Liver (tissue), 9 donors: ENCODE results near the gene SIL1. TPM values are rescaled to one million over a fixed set of nuclear protein-coding genes. Genes with fewer than 3 reads are reported as not detected.

Source experiments
- DNase-seq: peaks from one replicate; pipeline ENCODE4 v3.0.0-alpha.2; 2017; ENCODE audit warnings: low spot score
- H3K27ac ChIP-seq, 2 donors: one replicate each; pipeline ENCODE4 v1.7.0; 2013; ENCODE audit warnings: inconsistent platforms in 2 of 2, low read length in 2 of 2, control low read depth in 1 of 2, low read depth in 1 of 2, mild to moderate bottlenecking in 1 of 2
- H3K27me3 ChIP-seq, 4 donors: one replicate each; pipeline versions ENCODE4 v1.6.1 to v1.7.0; 2013; ENCODE audit warnings: low read length in 3 of 4, inconsistent platforms in 1 of 4, mild to moderate bottlenecking in 1 of 4, moderate library complexity in 1 of 4; ENCODE audit not compliant: control insufficient read depth in 4 of 4, insufficient read depth in 4 of 4
- H3K36me3 ChIP-seq, 4 donors: one replicate each; pipeline versions ENCODE4 v1.6.1 to v1.7.0; 2013; ENCODE audit warnings: low read length in 3 of 4, mild to moderate bottlenecking in 3 of 4, low read depth in 1 of 4, moderate library complexity in 1 of 4; ENCODE audit not compliant: control insufficient read depth in 4 of 4, insufficient read depth in 3 of 4
- H3K4me1 ChIP-seq, 4 donors: one replicate each; pipeline versions ENCODE4 v1.6.1 to v1.7.0; 2013; ENCODE audit warnings: low read length in 3 of 4, mild to moderate bottlenecking in 3 of 4, moderate library complexity in 1 of 4; ENCODE audit not compliant: control insufficient read depth in 4 of 4, insufficient read depth in 4 of 4
- H3K4me3 ChIP-seq, 3 donors: one replicate each; pipeline versions ENCODE4 v1.6.1 to v1.7.0; 2013; ENCODE audit warnings: low read length in 3 of 3, control low read depth in 1 of 3, low read depth in 1 of 3, mild to moderate bottlenecking in 1 of 3
- H3K9ac ChIP-seq, 2 donors: one replicate each; pipeline ENCODE4 v1.7.0; 2013; ENCODE audit warnings: low read length in 2 of 2, mild to moderate bottlenecking in 2 of 2, moderate library complexity in 2 of 2, control low read depth in 1 of 2, low read depth in 1 of 2
- H3K9me3 ChIP-seq, 4 donors: one replicate each; pipeline versions ENCODE4 v1.6.1 to v1.7.0; 2013; ENCODE audit warnings: low read length in 3 of 4; ENCODE audit not compliant: control insufficient read depth in 4 of 4
- ATF3 ChIP-seq: IDR thresholded peaks from 2 replicates; pipeline ENCODE4 v1.6.1; 2016; ENCODE audit warnings: antibody characterized with exemption
- CTCF ChIP-seq: fragments of 150-350 bp; IDR thresholded peaks from 2 replicates; pipeline ENCODE4 v1.5.1; 2017; ENCODE audit warnings: improper control_type of control experiment, low read depth, low read length; ENCODE audit not compliant: missing input control
- EGR1 ChIP-seq, 2 donors: IDR thresholded peaks; 2 replicates each; pipeline ENCODE4 v1.6.1; 2016 to 2018; ENCODE audit warnings: antibody characterized with exemption in 2 of 2, low read depth in 2 of 2
- FOXA1 ChIP-seq: IDR thresholded peaks from 2 replicates; pipeline ENCODE4 v1.6.1; 2016; ENCODE audit warnings: antibody characterized with exemption
- FOXA2 ChIP-seq: IDR thresholded peaks from 2 replicates; pipeline ENCODE4 v1.6.1; 2016; ENCODE audit warnings: antibody characterized with exemption
- GABPA ChIP-seq, 2 donors: IDR thresholded peaks in 1 of 2; conservative IDR thresholded peaks in 1 of 2; 2 replicates each; pipeline ENCODE4 v1.6.1; 2016; ENCODE audit warnings: antibody characterized with exemption in 2 of 2, mild to moderate bottlenecking in 1 of 2, moderate library complexity in 1 of 2
- HNF4A ChIP-seq, 2 donors: conservative IDR thresholded peaks; 2 replicates each; pipeline ENCODE4 v1.6.1; 2016; ENCODE audit warnings: antibody characterized with exemption in 2 of 2, mild to moderate bottlenecking in 2 of 2
- HNF4G ChIP-seq: IDR thresholded peaks from 2 replicates; pipeline ENCODE4 v1.6.1; 2016; ENCODE audit warnings: antibody characterized with exemption
- JUND ChIP-seq, 2 donors: IDR thresholded peaks; 2 replicates each; pipeline ENCODE4 v1.6.1; 2016; ENCODE audit warnings: antibody characterized with exemption in 2 of 2
- MAX ChIP-seq: IDR thresholded peaks from 2 replicates; pipeline ENCODE4 v1.6.1; 2016; ENCODE audit warnings: antibody characterized with exemption
- NR2F2 ChIP-seq: IDR thresholded peaks from 2 replicates; pipeline ENCODE4 v1.6.1; 2016; ENCODE audit warnings: antibody characterized with exemption
- RAD21 ChIP-seq, 2 donors: IDR thresholded peaks; 2 replicates each; pipeline ENCODE4 v1.6.1; 2016; ENCODE audit warnings: antibody characterized with exemption in 2 of 2, mild to moderate bottlenecking in 2 of 2
- REST ChIP-seq: IDR thresholded peaks from 2 replicates; pipeline ENCODE4 v1.6.1; 2016; ENCODE audit warnings: antibody characterized with exemption, mild to moderate bottlenecking
- RXRA ChIP-seq, 2 donors: IDR thresholded peaks; 2 replicates each; pipeline ENCODE4 v1.6.1; 2017 to 2018; ENCODE audit warnings: antibody characterized with exemption in 2 of 2, mild to moderate bottlenecking in 1 of 2
- YY1 ChIP-seq: IDR thresholded peaks from 2 replicates; pipeline ENCODE4 v1.6.1; 2016; ENCODE audit warnings: antibody characterized with exemption, mild to moderate bottlenecking
- ZBTB33 ChIP-seq: IDR thresholded peaks from 2 replicates; pipeline ENCODE4 v1.6.1; 2016; ENCODE audit warnings: antibody characterized with exemption
- WGBS: extraction: QIAGEN DNeasy Blood & Tissue Kit; methylation state at CpG from one replicate; pipeline ENCODE4 v1.1.7; 2013; 5-methylcytosine and 5-hydroxymethylcytosine counted together
- polyA plus RNA-seq, 2 donors: library from polyadenylated mRNA; stranded (reverse) in 1 of 2; unstranded in 1 of 2; fragments of 200-250 nt in 1 of 2; fragments of >200 nt in 1 of 2; fragmentation: Nextera tagmentation in 1 of 2; extraction: Ambion mirVana in 1 of 2; gene quantifications; one replicate each; pipeline versions ENCODE4 v1.2.1 to v1.2.3, GENCODE V29; 2013 to 2015
- total RNA-seq, 2 donors: library from RNA; depleted of rRNA; stranded (reverse); fragments of >200 nt; gene quantifications; one replicate each; pipeline ENCODE4 v1.2.3, GENCODE V29; 2014
- donor health status: healthy.
- donor health status: healthy.
- donor health status: healthy.
- donor health status: healthy.
- donor health status: healthy.

The SIL1 gene
- total and polyA plus RNA-seq, 4 donors, result 38.1 to 95.1 (median 76.2) TPM

- no peaks in the 10 kb centered on the region for H3K36me3 ChIP-seq
- no peak for DNase-seq
- 94% methylated on average over 2 of the region's 2 CpGs for WGBS
- TF ChIP-seq HNF4A (conservative IDR thresholded peaks at IDR 0.05) (no peak), EGR1 (IDR thresholded peaks at IDR 0.05; ENCODE audit: low read depth in 2 of 2) (no peak), JUND (IDR thresholded peaks at IDR 0.05) (no peak), YY1 (no peak)
- H3K27me3 ChIP-seq, result no peaks in the 10 kb centered on the region
- H3K4me1 ChIP-seq, result no peaks in the 10 kb centered on the region
- H3K4me3 ChIP-seq, result no peak overlapping the region
- H3K27ac ChIP-seq, result no peak overlapping the region
- H3K9ac ChIP-seq, result no peak overlapping the region
- H3K9me3 ChIP-seq, result no peaks in the 10 kb centered on the region
These were observed 28.0 kb upstream of the SIL1 start for GRCh38 chr5:139226131-139226530.

GRCh38 chr5:139223481-139223880 lies 25.3 kb upstream of the SIL1 start:
- Histone ChIP-seq H3K27ac (no peak overlapping the region), H3K9ac (no peak overlapping the region), H3K36me3 (no peaks in the 10 kb centered on the region), H3K27me3 (no peaks in the 10 kb centered on the region), H3K9me3 (no peaks in the 10 kb centered on the region), H3K4me1 (no peaks in the 10 kb centered on the region), H3K4me3 (no peak overlapping the region)
- DNase-seq, result no peak
- TF ChIP-seq RXRA (IDR thresholded peaks at IDR 0.05) (no peak), YY1 (no peak), GABPA (IDR thresholded peaks at IDR 0.05 in 1 of 2, conservative IDR thresholded peaks at IDR 0.05 in 1 of 2) (no peak), ATF3 (no peak), ZBTB33 (no peak), CTCF (no peak), FOXA1 (no peak), MAX (no peak), HNF4G (no peak), FOXA2 (no peak), HNF4A (conservative IDR thresholded peaks at IDR 0.05) (no peak), EGR1 (IDR thresholded peaks at IDR 0.05; ENCODE audit: low read depth in 2 of 2) (no peak), JUND (IDR thresholded peaks at IDR 0.05) (no peak), RAD21 (IDR thresholded peaks at IDR 0.05) (no peak), REST (no peak), NR2F2 (no peak)
- 91% methylated on average over 3 of the region's 3 CpGs for WGBS
